Measurements from ENCODE around the gene HECW1.
A peak's percentile ranks its signal among the peaks of the same experiment; 100 is the strongest.

The HECW1 gene

DNA sequence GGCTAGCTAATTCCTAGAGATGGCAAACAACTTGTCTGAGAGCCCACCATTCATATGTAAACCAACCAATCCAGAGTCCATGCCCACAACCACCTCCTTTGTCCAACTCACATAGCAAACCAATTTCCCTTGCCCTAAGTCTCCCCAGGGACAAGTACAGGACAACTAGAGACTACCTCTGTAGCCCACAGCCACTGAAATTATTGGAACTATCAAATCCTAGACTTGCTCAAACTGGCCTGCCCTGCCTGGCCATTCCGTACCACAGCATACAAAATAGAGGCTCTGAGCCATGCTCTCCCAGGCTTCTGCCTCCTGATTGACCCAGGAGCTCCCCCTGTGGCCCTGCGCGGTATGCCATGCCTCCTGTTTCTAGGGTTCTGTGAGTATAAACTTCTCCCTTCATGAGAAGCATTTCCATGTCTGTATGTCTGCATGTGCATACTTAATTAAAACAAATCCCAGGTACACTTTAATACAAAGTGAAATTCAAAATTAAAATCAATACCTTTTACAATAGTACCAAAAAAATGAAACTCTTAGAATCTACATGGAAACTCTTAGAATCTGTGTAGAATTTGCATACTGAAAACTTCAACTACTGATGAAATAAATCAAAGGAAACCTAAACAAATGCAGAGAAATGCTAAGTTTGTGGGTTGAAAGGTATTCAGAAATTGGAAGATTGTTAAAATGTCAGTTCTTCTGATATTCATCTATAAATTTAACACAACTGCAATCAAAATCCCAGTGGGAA lies 4.0 kb upstream of the HECW1 start:
- no peak for TF ChIP-seq TOX (CRISPR knock-in tag; IDR thresholded peaks at IDR 0.05; ENCODE audit: borderline replicate concordance)
- no peak for TF ChIP-seq ZNF8 (CRISPR knock-in tag; IDR thresholded peaks at IDR 0.05)
- TF ChIP-seq, protein P1, sequence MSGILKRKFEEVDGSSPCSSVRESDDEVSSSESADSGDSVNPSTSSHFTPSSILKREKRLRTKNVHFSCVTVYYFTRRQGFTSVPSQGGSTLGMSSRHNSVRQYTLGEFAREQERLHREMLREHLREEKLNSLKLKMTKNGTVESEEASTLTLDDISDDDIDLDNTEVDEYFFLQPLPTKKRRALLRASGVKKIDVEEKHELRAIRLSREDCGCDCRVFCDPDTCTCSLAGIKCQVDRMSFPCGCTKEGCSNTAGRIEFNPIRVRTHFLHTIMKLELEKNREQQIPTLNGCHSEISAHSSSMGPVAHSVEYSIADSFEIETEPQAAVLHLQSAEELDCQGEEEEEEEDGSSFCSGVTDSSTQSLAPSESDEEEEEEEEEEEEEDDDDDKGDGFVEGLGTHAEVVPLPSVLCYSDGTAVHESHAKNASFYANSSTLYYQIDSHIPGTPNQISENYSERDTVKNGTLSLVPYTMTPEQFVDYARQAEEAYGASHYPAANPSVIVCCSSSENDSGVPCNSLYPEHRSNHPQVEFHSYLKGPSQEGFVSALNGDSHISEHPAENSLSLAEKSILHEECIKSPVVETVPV (CRISPR knock-in tag; IDR thresholded peaks at IDR 0.05) = no peak
- no peak for TF ChIP-seq BACH2 (CRISPR knock-in tag; IDR thresholded peaks at IDR 0.05; ENCODE audit: borderline replicate concordance)
- TF ChIP-seq ZFP3 (CRISPR knock-in tag; IDR thresholded peaks at IDR 0.05) = no peak
- ATAC-seq = peak; percentile 98

DNA sequence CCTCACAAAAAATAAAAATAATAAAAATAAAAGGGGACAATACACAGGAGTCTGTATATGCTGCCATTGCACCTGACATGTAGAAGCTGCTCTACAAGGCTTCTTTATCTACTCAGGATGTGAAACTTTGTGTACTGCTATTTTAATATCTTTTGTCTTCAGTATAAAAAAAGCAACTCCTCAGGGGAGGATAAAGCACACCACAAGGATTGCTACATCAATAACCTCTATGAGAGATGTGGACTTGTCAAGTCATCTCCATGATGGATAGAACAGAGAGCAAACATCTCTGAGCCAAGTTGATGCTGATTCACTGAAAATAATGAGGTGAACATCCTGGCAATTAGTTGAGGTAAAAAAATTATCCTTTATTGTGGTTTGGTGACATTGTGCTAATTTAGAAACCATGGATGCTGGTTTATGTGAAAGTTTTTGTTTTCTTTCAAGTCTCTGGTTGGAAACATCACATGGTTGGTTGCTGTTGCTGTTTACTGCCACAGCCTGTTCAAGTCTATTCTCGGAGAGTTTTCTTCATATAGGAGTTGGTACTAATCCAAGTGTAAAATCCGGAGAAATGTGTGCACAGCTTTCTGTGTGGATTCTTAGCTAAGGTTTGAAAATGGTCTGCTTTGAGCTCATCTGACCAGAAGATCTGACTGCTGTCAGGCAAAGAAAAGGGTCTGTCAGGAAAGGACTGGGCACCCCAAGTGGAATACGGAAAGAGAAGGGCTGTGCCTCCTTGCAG lies 1.5 kb upstream of the HECW1 start:
- no peak for TF ChIP-seq ZFP3 (CRISPR knock-in tag; IDR thresholded peaks at IDR 0.05)
- TF ChIP-seq, protein P1 (CRISPR knock-in tag; IDR thresholded peaks at IDR 0.05) = no peak
- TF ChIP-seq BACH2 (CRISPR knock-in tag; IDR thresholded peaks at IDR 0.05; ENCODE audit: borderline replicate concordance) = no peak
- TF ChIP-seq RARB (CRISPR knock-in tag; IDR thresholded peaks at IDR 0.05) = no peak
- ATAC-seq = no peak

DNA sequence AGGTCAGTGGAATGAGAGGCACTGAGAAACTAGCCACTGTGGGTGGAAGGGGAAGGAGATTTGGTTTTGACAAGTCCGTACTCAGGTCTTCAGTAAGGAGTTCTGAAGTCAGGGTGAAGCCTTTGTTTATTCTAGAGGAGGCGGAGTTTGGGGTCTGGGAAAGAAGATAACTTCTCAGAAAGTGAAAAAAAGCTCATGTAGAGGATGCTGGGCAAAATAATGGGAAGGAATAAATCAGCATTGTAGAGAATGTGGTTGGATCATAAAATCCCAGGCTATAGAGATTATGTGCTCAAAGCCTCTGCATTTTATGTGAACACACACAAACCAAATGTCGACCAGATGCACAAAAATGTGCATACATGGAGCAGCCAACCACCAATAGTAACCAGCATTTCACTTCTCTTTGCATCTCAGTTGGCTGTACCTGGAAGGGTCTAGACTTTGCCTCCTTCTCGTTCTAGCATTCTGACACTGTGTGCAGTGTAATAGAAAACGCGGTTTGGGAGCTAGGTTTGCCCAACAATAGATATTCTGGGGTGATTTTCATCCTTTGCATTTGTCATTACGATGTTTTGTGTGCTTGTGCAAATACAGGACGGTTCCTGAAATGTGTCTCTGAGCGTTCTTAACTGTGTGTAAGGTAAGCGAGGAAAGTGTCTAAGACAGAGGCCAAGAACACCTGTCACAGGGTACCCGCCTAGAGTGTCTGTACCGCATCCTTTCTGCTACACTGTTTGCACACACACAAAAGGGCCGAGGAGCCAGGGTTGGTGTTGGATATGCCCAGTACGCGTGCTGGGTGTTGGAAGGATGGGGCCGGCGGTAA lies 603 bp upstream of the HECW1 start:
- ATAC-seq = no peak
- TF ChIP-seq BACH2 (CRISPR knock-in tag; IDR thresholded peaks at IDR 0.05; ENCODE audit: borderline replicate concordance) (no peak), ZNF8 (CRISPR knock-in tag; IDR thresholded peaks at IDR 0.05) (no peak), CSDC2 (CRISPR knock-in tag; IDR thresholded peaks at IDR 0.05) (no peak), ZNF565 (CRISPR knock-in tag; conservative IDR thresholded peaks at IDR 0.05; ENCODE audit: low read depth) (no peak), ESRRG (CRISPR knock-in tag; IDR thresholded peaks at IDR 0.05) (no peak), ZC3H10 (CRISPR knock-in tag; IDR thresholded peaks at IDR 0.05) (no peak), ARNTL (CRISPR knock-in tag; IDR thresholded peaks at IDR 0.05; ENCODE audit: borderline replicate concordance, low read depth) (no peak), RARB (CRISPR knock-in tag; IDR thresholded peaks at IDR 0.05) (no peak), PPARA (CRISPR knock-in tag; IDR thresholded peaks at IDR 0.05; ENCODE audit: borderline replicate concordance) (no peak), GLIS3 (CRISPR knock-in tag; IDR thresholded peaks at IDR 0.05) (no peak), ISL1 (CRISPR knock-in tag; IDR thresholded peaks at IDR 0.05) (no peak), TCF4 (CRISPR knock-in tag; IDR thresholded peaks at IDR 0.05; ENCODE audit: borderline replicate concordance) (no peak), ZNF70 (CRISPR knock-in tag; IDR thresholded peaks at IDR 0.05) (no peak), SNAI2 (CRISPR knock-in tag; IDR thresholded peaks at IDR 0.05) (no peak)
- TF ChIP-seq, protein P1 (CRISPR knock-in tag; IDR thresholded peaks at IDR 0.05) = no peak
- TF ChIP-seq, protein P2, sequence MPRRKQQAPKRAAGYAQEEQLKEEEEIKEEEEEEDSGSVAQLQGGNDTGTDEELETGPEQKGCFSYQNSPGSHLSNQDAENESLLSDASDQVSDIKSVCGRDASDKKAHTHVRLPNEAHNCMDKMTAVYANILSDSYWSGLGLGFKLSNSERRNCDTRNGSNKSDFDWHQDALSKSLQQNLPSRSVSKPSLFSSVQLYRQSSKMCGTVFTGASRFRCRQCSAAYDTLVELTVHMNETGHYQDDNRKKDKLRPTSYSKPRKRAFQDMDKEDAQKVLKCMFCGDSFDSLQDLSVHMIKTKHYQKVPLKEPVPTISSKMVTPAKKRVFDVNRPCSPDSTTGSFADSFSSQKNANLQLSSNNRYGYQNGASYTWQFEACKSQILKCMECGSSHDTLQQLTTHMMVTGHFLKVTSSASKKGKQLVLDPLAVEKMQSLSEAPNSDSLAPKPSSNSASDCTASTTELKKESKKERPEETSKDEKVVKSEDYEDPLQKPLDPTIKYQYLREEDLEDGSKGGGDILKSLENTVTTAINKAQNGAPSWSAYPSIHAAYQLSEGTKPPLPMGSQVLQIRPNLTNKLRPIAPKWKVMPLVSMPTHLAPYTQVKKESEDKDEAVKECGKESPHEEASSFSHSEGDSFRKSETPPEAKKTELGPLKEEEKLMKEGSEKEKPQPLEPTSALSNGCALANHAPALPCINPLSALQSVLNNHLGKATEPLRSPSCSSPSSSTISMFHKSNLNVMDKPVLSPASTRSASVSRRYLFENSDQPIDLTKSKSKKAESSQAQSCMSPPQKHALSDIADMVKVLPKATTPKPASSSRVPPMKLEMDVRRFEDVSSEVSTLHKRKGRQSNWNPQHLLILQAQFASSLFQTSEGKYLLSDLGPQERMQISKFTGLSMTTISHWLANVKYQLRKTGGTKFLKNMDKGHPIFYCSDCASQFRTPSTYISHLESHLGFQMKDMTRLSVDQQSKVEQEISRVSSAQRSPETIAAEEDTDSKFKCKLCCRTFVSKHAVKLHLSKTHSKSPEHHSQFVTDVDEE (CRISPR knock-in tag; IDR thresholded peaks at IDR 0.05) = no peak
- TF ChIP-seq, protein P3, sequence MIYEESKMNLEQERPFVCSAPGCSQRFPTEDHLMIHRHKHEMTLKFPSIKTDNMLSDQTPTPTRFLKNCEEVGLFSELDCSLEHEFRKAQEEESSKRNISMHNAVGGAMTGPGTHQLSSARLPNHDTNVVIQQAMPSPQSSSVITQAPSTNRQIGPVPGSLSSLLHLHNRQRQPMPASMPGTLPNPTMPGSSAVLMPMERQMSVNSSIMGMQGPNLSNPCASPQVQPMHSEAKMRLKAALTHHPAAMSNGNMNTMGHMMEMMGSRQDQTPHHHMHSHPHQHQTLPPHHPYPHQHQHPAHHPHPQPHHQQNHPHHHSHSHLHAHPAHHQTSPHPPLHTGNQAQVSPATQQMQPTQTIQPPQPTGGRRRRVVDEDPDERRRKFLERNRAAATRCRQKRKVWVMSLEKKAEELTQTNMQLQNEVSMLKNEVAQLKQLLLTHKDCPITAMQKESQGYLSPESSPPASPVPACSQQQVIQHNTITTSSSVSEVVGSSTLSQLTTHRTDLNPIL (CRISPR knock-in tag; IDR thresholded peaks at IDR 0.05; ENCODE audit: low read depth) = no peak
- TF ChIP-seq, protein P4, sequence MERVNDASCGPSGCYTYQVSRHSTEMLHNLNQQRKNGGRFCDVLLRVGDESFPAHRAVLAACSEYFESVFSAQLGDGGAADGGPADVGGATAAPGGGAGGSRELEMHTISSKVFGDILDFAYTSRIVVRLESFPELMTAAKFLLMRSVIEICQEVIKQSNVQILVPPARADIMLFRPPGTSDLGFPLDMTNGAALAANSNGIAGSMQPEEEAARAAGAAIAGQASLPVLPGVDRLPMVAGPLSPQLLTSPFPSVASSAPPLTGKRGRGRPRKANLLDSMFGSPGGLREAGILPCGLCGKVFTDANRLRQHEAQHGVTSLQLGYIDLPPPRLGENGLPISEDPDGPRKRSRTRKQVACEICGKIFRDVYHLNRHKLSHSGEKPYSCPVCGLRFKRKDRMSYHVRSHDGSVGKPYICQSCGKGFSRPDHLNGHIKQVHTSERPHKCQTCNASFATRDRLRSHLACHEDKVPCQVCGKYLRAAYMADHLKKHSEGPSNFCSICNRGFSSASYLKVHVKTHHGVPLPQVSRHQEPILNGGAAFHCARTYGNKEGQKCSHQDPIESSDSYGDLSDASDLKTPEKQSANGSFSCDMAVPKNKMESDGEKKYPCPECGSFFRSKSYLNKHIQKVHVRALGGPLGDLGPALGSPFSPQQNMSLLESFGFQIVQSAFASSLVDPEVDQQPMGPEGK (CRISPR knock-in tag; IDR thresholded peaks at IDR 0.05; ENCODE audit: borderline replicate concordance) = no peak

All from SK-N-SH treated with all-trans-retinoic acid at 6 μM for 48 hours (cell line).